Type B pancreatic cell (in vitro differentiated cells): ENCODE results near the gene CDC20B. TPM values are rescaled to one million over a fixed set of nuclear protein-coding genes. Genes with fewer than 3 reads are reported as not detected.

Experiments used
- DNase-seq: peaks from one replicate; pipeline ENCODE4 v3.0.0; 2021; ENCODE audit warnings: mixed read lengths; ENCODE audit not compliant: unreplicated experiment; ENCODE audit errors: extremely low spot score
- H3K27ac Mint-ChIP-seq: 2 replicates; pipeline ENCODE4 v1.8.0; 2021; ENCODE audit warnings: mild to moderate bottlenecking, mixed read lengths
- H3K27me3 Mint-ChIP-seq: 2 replicates; pipeline ENCODE4 v1.8.0; 2021; ENCODE audit warnings: mixed read lengths
- H3K36me3 Mint-ChIP-seq: 2 replicates; pipeline ENCODE4 v1.8.0; 2021; ENCODE audit warnings: mixed read lengths
- H3K4me1 Mint-ChIP-seq: one replicate; pipeline ENCODE4 v1.8.0; 2021; ENCODE audit warnings: mixed read lengths; ENCODE audit not compliant: unreplicated experiment
- H3K4me3 Mint-ChIP-seq: 2 replicates; pipeline ENCODE4 v1.8.0; 2021; ENCODE audit warnings: mild to moderate bottlenecking, mixed read lengths
- H3K9me3 Mint-ChIP-seq: 2 replicates; pipeline ENCODE4 v1.8.0; 2021; ENCODE audit warnings: mixed read lengths
- CTCF ChIP-seq: fragments of 200-600 bp; sonication (generic); conservative IDR thresholded peaks from 2 replicates; pipeline ENCODE4 v1.5.0; 2021; ENCODE audit warnings: antibody characterized with exemption, mild to moderate bottlenecking
- total RNA-seq: library from RNA; stranded (reverse); gene quantifications from 2 replicates; pipeline ENCODE4 v1.2.1, GENCODE V29; 2021; ENCODE audit warnings: low replicate concordance

CDC20B gene
- total RNA-seq, 1 donor from 2014 or later, result 0.92 TPM

DNA sequence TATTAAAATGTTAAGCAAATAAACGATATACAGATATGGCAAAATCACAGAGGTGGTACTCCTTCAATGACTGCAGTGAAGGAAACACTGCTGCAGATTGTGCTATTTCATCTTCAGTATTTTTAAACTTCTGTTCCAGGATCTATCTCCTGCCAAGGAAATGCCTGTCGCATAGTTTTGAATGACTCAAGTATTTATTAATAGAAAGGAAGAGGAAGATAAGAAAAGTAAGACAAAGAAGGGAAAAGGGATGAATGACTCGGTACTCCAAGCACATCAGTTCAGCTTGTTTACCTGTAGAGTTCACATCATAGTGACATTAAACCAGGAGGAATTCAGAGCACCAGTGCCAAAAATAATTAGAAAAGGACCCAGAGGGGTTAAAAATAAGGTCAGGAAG, 18.1 kb downstream of the CDC20B start:
- peaks cover 4% of the 10 kb centered on the region for H3K9me3 Mint-ChIP-seq
- no peak overlapping the region for H3K27ac Mint-ChIP-seq
- no peaks in the 10 kb centered on the region for H3K4me1 Mint-ChIP-seq
- H3K36me3 Mint-ChIP-seq, result no peaks in the 10 kb centered on the region
- H3K4me3 Mint-ChIP-seq, result no peak overlapping the region
- H3K27me3 Mint-ChIP-seq, result peaks cover 33% of the 10 kb centered on the region
- DNase-seq, result no peak
- TF ChIP-seq CTCF, result no peak

DNA sequence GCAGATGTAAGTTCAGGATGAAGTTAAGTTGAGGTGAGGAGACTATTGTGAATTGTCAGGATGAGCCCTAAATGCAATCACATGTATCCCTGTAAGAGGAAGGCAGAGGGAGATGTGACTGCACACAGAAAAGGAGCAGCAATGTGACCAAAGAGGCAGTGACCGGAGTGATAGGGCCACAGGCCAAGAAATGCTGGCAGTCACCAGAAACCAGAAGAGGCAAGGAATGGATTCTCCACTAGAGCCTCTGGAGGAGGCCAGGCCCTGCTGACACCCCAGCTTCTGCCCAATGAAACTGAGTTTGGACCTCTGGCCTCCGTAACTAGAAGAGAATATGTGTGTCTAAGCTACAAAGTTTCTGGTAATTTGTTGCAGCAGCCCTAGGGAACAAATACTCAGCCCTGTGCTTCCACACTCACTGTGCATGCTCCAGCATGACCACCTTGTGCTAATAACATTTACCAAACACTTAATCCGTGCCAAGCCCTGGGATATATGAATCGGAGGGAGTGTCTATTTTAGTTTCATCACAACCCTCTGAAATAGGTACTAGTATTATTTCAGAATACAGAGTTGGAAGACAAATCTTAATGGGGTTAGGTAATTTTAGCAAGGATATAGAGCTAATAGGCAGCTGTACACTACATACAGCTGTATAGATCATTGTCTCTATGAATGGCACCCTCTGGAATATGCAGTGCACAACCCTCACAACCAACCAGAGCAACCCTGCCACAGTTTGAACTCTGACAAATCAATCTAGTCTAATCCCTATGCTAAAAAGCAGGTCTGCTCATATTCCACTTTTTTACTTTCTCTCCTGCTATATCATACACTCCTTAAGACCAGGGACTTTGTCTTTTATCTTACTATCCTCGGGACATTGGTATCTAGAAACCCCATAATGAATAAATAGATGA, 20.8 kb downstream of the CDC20B start:
- Mint-ChIP-seq H3K4me1 (no peaks in the 10 kb centered on the region), H3K9me3 (peaks cover 4% of the 10 kb centered on the region), H3K36me3 (no peaks in the 10 kb centered on the region), H3K4me3 (no peak overlapping the region), H3K27me3 (peaks cover 37% of the 10 kb centered on the region), H3K27ac (no peak overlapping the region)
- no peak for DNase-seq
- TF ChIP-seq CTCF, result no peak

DNA sequence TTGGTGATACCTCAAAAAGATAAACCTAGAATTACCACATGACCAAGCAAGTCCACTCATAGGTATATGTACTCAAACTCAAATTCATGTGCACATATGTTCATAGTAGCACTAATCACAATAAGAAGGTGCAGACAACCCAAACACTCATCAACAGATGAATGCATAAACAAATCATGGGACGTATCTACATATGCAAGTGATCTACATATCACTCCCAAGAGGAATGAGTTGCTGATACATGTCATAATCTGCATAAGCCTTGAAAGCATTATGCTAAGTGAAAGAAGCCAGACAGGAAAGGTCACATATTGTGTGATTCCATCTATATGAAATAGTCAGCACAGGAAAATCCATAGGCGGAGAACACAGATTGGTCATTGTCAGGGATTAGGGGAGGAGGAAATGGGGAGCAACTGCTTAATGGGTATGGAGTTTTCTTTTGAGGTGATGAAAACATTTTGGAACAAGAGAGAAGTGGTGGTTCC, 23.6 kb downstream of the CDC20B start:
- no peaks in the 10 kb centered on the region for H3K36me3 Mint-ChIP-seq
- TF ChIP-seq CTCF, result no peak
- peaks cover 35% of the 10 kb centered on the region for H3K27me3 Mint-ChIP-seq
- no peak for DNase-seq
- H3K9me3 Mint-ChIP-seq, result no peaks in the 10 kb centered on the region
- H3K4me1 Mint-ChIP-seq, result peaks cover 4% of the 10 kb centered on the region
- H3K27ac Mint-ChIP-seq, result no peak overlapping the region
- H3K4me3 Mint-ChIP-seq, result no peak overlapping the region

DNA sequence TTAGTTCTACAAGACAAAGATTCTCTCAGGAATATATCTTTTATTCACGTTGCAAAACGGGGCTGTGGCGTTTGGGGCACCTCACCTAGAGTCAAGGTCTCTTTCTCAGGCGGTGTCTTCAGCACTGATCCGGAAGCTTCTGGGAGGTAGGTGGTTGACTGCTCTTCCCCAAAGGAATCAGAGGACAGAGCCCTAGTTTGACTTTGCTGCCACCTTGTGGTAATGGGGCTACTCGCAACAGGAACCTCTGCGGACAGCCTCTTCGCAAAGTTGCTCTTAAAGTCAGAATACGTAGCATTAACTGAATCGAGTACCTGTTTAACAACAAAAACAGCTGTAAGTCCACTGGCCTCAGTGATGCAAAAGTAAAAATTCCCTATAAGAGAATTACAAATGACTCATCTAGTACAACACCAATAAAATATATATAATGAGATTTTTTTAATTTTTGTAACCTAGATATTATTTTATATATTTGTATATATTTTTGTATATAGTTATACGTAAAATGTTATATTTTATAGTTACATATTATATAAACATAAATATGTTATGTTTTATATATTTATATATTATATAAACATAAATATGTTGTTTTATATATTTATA, 26.3 kb downstream of the CDC20B start:
- Mint-ChIP-seq H3K9me3 (no peaks in the 10 kb centered on the region), H3K4me1 (peaks cover 4% of the 10 kb centered on the region), H3K4me3 (no peak overlapping the region), H3K27me3 (peaks cover 32% of the 10 kb centered on the region), H3K36me3 (no peaks in the 10 kb centered on the region), H3K27ac (no peak overlapping the region)
- peak; percentile 83 for DNase-seq
- peak; percentile 97 for TF ChIP-seq CTCF

- peaks cover 7% of the 10 kb centered on the region for H3K4me1 Mint-ChIP-seq
- H3K4me3 Mint-ChIP-seq, result no peak overlapping the region
- H3K27ac Mint-ChIP-seq, result no peak overlapping the region
- H3K27me3 Mint-ChIP-seq, result peaks cover 32% of the 10 kb centered on the region
- no peaks in the 10 kb centered on the region for H3K36me3 Mint-ChIP-seq
- no peaks in the 10 kb centered on the region for H3K9me3 Mint-ChIP-seq
- no peak for DNase-seq
- no peak for TF ChIP-seq CTCF
These were observed 26.9 kb downstream of the CDC20B start for GRCh38 chr5:55146080-55146479.
